Hematopoietic multipotent progenitor cell treated with erythropoietin and hydrocortisone succinate and interleukin-3 and kit ligand, for 4 days (in vitro differentiated cells): ENCODE data around the gene SPIB.
A peak's percentile ranks its signal among the peaks of the same experiment; 100 is the strongest.

ENCODE experiments used
- DNase-seq: peaks from one replicate; pipeline ENCODE4 v3.0.0-alpha.2; 2015

SPIB gene

GRCh38 chr19:50392759-50393158 is 26.0 kb upstream of the SPIB start:
- no peak for DNase-seq

DNA sequence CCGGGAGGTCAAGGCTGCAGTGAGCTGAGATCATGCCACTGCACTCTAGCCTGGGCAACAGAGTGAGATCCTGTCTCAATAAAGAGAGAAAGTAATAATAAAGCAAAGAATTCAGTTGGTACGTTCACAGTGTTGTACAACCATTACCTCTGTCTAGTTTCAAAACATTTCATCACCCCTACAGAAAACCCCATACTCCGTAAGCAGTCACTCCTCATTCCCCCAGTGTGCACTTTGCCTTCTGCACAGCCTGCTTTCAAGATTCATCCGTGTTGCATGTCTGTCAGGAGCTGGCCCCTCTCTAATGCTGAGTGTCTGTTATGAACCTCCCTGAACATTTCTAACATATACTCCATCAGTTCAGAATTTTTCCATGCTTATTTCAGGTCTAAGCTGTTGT is 25.1 kb upstream of the SPIB start:
- DNase-seq, result no peak

GRCh38 chr19:50394017-50394416 is 24.7 kb upstream of the SPIB start:
- no peak for DNase-seq

- DNase-seq, result no peak
Observed at GRCh38 chr19:50398675-50399367, 19.9 kb upstream of the SPIB start.

- DNase-seq, result no peak
Observed at GRCh38 chr19:50399368-50399745, 19.4 kb upstream of the SPIB start.

DNA sequence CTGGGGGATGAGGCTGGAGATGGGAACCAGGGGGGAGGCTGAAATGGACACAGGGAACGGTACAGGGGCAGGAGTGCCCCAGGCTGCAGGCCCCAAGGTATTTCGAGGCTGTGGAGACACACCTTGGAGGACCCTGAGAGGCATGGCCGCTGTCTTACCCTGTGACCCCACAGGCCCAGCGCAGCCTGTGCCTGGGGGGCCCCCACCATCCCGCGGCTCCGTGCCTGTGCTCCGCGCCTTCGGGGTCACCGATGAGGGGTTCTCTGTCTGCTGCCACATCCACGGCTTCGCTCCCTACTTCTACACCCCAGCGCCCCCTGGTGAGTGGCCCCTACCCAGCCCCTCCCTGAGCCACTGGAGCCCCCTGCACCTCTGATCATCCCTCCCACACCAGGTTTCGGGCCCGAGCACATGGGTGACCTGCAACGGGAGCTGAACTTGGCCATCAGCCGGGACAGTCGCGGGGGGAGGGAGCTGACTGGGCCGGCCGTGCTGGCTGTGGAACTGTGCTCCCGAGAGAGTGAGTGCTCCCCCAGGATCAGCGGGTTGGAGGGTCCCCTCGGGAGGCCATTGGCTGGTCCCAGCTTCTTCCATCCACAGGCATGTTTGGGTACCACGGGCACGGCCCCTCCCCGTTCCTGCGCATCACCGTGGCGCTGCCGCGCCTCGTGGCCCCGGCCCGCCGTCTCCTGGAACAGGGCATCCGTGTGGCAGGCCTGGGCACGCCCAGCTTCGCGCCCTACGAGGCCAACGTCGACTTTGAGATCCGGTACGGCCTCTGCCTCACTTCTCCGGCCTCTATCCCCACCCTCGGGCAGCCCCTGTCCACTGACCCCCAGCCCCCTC is 16.9 kb upstream of the SPIB start:
- DNase-seq, result no peak

DNA sequence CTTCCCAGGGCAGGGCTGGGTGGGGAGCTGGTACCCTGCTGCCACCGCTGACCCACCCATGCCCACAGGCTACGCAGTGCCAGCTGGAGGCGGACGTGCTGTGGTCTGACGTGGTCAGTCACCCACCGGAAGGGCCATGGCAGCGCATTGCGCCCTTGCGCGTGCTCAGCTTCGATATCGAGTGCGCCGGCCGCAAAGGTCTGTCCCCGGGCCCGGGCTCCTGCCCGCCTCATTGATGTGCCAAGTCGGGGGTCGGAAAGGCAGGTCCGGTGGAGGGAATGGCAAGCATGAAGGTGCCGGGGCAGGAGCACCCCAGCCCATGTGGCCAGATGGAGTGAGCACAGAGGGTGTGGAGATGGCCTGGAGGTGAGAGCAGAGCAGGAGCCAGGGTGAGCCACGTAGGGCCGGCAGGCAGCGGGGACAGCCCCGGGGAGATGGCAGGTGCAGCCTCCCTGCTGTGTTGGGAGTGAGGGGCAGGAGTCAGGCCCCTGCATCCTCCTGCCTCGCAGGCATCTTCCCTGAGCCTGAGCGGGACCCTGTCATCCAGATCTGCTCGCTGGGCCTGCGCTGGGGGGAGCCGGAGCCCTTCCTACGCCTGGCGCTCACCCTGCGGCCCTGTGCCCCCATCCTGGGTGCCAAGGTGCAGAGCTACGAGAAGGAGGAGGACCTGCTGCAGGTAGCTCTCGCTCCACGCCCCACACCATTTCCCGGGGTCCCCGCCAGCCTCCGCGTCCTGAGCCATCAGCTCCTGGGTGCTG is 16.0 kb upstream of the SPIB start:
- no peak for DNase-seq

DNA sequence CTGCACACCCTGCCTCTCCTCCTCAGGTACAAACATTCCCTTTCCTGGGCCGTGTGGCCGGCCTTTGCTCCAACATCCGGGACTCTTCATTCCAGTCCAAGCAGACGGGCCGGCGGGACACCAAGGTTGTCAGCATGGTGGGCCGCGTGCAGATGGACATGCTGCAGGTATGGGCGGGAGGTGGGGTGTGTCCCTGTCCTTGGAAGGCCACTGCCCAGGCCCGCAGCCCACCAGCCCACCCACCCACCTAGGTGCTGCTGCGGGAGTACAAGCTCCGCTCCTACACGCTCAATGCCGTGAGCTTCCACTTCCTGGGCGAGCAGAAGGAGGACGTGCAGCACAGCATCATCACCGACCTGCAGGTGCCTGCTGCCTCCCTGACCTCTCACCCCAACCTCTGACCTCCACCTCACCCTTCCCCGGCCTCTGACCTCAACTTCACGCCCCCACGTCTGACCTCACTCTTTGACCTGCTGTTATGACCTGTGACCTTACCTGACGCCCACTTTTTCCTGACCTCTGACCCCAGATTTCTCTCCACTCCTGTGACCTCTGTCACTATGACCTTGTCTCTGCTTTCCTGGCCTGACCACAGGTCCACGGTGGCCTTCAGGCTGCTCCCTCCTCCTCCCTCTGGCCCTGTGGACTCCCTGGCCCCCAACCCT is 12.4 kb upstream of the SPIB start:
- DNase-seq, result no peak

GRCh38 chr19:50406829-50407228 is 11.9 kb upstream of the SPIB start:
- no peak for DNase-seq

- no peak for DNase-seq
Observed at GRCh38 chr19:50409347-50409746, 9.4 kb upstream of the SPIB start.

DNA sequence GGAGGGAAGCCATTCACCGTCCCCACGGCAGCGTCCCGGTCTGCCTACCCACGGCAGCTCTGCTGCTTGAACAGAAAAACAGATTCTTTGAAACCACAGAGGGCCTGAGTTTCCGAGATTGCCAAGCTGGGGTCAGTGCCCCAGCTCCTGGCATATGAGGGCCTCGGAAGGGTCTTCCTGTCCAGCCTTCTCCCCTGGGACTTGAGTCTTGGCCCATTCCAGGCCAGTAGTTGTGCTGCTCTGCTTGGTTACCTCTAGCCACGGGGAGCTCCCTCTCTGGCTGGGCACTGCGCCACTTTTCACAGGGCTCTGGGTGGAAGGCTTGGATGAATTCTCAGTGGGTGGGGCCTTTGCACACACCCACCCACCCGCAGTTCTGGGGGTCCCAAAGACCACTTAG is 8.6 kb upstream of the SPIB start:
- DNase-seq, result no peak

DNA sequence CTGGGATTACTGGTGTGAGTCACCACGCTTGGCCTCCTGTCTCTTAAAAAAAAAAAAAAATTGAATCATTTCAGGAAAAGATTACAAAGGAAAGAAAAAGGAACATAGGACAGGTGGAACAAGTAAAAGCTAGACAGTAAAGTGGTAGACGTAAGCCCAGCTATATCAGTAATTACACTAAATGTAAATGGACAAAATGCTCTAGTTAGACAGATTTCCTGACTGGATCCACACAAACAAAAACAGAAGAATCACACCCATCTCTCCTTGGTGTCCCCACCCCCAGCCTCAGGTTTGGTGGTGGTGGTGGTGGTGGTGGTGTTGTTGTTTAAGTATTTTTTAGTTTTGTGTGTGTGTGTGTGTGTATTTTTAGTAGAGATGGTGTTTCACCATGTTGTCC is 6.3 kb upstream of the SPIB start:
- DNase-seq, result no peak

DNA sequence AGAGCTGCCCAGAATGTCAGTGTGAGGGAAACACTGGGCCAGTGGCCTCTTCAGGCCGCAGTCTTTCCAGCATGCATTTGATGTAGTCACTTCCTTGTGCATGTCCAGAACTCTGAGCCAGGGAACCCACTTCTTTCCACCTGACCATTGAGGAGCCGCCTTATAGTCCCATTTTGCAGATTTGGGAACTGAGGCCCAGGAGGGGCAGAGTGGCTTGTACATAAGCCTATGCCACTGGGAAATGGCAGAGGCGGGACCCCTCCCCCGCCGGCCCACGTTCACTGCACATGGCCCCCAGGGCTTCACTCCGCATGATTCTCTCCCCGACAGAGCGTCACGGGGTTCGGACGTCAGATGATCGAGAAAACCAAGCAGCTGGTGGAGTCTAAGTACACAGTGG is 5.6 kb upstream of the SPIB start:
- no peak for DNase-seq

- no peak for DNase-seq
Observed at GRCh38 chr19:50413531-50413930, 5.2 kb upstream of the SPIB start.

DNA sequence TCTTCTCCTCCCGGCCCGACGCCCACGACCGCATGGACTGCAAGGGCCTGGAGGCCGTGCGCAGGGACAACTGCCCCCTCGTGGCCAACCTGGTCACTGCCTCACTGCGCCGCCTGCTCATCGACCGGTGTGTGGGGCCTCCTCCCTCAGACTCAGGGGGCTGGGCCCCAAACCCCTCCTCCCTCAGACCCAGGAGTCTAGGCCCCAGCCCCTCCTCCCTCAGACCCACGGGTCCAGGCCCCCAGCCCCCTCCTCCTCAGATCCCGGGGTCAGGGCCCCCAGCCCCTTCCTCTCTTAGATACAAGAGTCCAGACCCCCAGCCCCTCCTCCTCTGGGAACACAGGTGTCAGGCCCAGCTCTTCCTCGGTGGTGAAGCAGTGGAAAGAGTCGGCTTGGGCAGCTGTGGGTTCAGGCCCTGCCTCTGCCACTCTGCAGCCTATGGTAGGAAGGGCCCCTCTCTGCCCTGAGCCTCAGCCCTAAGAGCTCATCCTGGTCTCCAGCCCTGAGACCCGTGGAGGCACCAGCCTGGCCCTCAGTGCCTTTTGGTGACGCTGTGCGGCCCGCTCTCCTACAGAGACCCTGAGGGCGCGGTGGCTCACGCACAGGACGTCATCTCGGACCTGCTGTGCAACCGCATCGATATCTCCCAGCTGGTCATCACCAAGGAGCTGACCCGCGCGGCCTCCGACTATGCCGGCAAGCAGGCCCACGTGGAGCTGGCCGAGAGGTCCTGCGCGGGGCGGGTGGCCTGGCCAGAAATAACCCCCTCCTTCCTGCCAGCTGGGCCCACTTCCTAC is 3.7 kb upstream of the SPIB start:
- DNase-seq, result peak; percentile 90

DNA sequence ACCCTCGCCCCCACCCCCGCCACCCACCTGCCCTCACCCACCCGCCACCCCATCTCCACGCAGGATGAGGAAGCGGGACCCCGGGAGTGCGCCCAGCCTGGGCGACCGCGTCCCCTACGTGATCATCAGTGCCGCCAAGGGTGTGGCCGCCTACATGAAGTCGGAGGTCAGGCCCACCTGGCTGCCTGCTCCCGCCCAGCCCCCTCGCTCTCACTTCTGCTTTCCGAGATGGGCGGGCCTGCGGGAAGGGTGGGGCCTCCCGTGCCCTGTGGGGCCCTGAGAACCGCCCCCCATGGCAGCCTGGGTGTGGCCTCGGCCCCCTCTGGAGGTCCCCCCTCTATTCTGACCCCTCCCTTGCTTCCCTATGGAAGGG is 3.1 kb upstream of the SPIB start:
- peak; percentile 92 for DNase-seq

GRCh38 chr19:50416034-50416977 is 2.4 kb upstream of the SPIB start:
- DNase-seq, result no peak

GRCh38 chr19:50417111-50418081 is 1.3 kb upstream of the SPIB start:
- DNase-seq, result no peak

DNA sequence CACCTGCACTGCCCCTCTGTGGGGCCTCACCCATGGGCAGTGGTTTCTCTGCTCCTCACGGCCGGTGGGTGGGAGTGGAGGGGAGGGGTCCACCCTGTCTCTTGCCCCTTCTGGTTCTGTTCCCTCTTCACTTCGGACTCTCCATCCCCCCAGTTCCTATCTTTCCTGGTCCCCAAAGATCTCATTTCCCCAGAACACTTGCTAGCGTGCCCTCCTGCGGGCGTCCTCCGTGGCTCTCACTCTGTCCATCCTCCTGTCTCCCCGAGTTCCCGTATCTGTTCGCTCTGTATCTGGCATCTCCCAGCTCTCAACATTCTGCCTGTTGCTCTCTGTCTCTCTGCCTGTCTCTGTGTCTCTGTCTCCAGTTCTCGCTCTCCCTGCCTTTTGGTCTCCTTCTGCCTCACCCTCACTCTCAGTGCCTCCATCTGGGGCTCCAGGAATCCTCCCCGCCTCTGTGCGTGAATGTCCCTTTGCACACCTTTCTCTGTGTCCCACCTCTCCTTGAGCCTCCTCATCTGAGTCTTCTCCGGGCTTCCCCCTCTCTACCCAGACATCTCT is 363 bp downstream of the SPIB start:
- DNase-seq, result no peak

GRCh38 chr19:50419580-50420035 is 870 bp downstream of the SPIB start:
- no peak for DNase-seq
